Activated T-helper 9 cell treated with anti-CD3 and anti-CD28 coated beads, Interleukin-2, amount 50 U/mL, for 16 hours (primary cell): ENCODE measurements around the gene JTB.
"Not testable (repeated sequence)": the region's sequence is repeated elsewhere in the genome, so short reads cannot be mapped to it uniquely, and the experiment has no call there.

Experiments used
- DNase-seq: peaks from one replicate; pipeline ENCODE4 v3.0.0-alpha.2; 2020; ENCODE audit warnings: low read depth

JTB gene

DNA sequence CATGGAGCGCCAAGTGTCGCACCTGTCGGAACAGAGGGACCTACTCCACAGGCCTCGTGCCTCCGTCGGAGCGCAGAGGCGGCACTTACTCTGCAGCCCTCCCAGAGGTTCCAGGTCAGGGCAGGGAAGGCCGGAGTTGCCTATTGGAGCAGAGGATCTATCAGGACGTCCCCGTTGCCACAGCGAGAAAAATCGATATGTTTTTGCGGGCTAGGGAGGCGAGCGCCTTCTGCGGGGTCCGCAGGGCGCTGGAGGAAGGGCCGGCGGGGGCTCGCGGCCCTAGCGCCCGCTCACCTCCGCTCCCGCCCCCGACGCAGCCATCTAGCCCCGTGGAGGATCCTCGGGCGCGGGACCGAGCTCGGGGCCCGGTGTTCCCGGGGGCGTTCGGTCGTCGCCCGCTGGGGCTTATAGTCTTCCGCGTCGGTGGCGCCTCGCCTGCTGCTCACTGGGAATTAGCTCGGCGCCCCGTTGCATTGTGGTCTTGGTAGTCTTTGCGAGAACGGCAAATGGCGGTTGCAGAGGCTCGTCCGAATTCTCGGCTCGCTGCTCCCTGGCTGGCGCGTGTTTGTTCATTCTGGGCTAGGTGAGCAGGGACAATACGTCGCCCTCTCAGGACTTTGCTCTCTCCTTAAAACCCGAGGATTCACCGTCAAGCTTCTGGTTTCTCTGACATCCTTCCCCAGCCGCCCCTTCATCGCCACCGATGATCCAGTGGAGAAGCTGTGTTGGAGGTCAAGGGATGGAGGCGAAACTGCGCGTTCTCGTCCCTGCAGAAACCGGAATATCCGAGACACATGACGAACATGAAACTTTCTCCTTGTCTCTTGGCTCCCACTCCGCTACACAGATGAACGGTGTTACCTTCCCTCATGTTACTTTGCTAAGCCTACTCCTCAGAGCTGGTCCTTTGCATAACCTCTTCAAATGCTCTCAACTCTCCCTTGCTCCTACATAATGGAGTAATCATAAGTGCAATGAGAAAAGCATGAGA, at the start of gene JTB:
TSS of gene JTB (minus strand) at position 425 of the 991 bp plus-strand sequence. CDS start at position 3, 422 bp downstream.
- peak; percentile 76 for DNase-seq

DNA sequence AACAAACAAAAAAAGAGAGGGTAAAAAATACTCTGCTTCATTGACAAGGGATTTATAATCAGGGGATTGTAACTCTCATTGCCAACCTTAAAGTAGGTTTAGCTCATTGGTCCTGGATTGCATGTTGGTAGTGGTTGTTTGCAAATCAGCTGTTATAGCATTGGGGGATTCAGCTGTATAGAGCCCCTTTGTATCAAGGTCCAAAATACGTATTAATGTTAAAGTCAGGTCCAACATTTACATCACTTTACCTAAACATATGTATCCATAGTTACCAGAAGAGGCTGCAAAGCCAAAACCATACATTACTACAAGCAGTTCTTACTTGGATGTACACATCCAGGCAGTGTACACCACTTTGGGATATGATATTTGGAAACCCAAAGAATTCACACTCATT, 42.5 kb upstream of the JTB start:
- DNase-seq = no peak

DNA sequence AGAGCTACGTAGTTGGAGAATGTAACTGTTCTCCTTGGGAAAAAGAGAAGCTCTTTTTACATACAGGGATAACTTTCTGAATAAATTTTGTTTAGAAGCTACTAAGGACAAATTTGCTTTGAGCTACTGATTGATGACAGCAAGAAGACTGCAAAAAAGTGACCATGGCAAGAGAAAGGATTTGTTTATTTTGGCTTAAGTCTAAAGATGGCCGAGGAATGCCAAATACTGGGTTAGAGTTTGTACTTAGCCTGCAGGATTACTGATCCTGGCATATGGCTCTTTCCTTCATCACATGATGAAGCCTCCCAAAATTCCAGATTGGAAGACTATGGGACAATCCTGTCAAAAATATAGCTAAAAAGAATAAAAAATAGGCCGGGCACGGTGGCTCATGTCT, 41.8 kb upstream of the JTB start:
- no peak for DNase-seq

DNA sequence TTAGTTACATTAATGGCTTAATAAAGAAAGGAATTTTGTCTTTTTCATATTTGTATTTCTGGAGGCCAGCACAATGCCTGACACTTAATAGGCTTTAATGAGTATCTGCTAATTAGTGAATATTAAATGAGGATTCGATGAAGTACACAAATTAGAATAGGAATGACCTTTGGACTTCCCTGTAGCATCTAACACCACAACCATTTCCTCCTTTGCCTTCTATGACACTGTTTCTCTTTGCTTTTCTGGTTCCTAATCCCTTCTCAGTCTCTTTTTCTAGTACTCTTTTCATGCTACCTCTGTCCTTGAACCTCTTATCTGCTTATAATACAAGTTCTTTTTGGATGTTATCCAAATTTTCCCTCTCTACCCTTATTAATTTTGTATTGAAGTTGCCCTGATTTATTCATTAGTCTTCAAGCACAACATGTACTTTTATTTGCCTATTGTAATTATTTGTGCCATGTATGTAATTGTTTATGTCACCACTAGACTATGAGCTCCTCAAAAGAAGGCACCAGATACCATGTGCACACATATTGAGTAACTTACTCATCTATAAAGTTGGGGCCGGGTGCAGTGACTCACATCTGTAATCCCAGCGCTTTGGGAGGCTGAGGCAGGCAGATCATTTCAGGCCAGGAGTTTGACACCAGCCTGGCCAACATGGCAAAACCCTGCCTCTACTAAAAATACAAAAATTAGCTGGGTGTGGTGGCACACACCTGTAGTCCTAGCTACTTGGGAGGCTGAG, 36.9 kb upstream of the JTB start:
- no peak for DNase-seq

DNA sequence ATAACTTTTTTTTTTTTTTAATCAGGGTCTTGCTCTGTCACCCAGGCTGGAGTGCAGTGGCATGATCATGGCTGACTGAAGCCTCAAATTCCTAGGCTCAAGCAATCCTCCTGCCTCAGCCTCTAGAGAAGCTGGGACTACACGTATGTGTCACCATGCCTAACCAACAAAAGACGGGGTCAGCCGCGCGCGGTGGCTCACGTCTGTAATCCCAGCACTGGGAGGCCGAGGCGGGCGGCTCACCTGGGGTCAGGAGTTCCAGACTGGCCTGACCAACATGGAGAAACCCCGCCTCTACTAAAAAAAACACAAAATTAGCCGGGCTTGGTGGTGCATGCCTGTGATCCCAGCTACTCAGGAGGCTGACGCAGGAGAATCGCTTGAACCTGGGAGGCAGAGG, 35.1 kb upstream of the JTB start:
- DNase-seq = not testable (repeated sequence)

DNA sequence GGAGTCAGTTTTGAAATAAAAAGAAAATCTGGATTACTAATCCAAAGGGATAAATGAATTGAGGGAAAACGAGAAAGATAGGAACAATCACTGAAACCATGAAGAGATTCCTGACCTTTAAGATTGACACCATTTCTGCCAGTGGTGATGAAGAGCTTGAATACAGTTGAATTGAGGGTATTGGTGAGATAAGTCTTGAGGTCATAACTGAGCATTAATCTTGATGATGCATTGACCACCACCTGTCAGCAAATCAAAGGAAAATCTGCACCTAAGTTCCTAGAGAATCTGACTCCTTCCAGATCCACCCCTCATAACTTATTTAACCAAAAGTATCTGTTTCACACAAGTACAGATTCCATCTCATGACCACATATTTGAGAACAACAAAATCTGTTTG, 34.7 kb upstream of the JTB start:
- DNase-seq = no peak

DNA sequence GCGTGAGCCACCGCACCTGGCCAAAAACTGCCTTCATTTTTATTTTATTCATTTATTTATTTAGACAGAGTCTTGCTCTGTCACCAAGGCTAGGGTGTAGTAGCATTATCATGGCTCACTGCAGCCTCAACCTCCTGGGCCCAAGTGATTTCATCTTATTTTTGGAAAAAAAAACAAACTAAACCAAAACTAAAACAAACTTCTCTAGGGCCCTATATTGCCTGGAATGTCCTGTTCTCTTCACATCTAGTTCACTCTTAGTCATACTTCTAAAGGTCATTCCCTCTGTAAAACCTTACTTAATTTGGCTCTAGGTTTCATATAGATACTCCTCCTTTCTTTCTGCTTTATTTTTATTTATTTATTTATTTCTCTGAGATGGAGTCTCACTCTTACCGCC, 28.7 kb upstream of the JTB start:
- DNase-seq = no peak

DNA sequence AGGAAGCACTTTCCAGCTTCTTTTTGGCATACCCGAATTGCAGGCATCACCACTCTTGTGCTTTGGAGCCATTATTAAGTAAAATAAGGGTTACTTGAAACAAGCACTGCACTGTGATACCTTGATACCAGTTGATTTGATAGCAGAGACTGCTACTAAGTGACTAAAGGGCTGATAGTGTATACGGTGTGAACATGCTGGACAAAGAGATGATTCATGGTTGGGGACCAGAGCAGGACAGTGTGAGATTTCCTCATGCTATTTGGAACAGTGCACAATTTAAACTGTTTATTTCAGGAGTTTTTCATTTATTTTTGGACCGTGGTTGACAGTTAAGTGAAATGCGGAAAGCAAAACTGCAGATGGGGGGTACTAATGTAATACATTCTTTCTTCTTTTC, 22.9 kb upstream of the JTB start:
- DNase-seq = no peak

DNA sequence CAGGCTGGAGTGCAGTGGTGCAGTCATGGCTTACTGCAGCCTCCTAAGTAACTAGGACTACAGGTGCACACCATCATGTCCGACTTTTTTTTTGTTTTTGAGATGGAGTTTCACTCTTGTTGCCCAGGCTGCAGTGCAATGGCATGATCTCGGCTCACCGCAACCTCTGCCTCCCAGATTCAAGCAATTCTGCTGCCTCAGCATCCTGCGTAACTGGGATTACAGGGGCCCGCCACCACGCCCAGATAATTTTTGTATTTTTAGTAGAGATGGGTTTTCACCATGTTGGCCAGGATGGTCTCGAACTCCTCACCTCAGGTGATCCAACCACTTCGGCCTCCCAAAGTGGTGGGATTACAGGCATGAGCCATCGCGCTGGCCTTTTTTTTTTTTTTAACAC, 19.4 kb upstream of the JTB start:
- not testable (repeated sequence) for DNase-seq

DNA sequence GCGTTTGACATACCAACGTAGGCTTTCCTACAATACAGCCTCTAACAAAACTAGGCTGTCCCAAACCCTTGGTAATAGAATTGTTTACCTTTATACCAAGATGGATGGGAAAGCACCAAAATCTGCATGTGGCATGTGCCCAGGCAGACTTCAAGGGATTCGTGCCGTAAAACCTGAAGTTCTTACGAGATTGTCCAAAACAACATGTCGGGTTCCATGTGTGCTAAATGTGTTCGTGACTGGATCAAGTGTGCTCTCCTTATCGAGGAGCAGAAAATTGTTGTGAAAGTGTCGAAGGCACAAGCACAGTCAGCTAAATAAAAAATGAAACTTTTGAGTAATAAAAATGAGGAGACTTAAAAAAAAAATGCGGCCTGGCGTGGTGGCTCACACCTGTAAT, 18.2 kb upstream of the JTB start:
- no peak for DNase-seq

DNA sequence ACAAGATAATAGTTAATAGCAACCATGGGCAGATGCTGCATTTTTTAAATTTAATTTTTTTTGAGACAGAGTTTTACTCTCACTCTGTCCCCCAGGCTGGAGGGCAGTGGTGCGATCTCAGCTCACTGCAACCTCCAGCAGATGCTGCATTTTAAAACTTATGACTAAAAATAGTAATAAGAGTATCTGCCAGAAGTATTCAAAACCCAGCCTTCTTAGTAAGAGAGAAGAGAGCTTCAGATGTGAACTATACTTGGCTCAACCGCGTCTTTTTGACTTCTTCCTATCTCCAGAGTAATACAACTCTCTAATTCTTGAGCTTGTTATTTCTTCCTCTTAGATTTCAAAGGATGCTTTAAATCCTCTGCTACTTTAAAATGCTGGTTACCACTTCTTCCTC, 17.7 kb upstream of the JTB start:
- no peak for DNase-seq

DNA sequence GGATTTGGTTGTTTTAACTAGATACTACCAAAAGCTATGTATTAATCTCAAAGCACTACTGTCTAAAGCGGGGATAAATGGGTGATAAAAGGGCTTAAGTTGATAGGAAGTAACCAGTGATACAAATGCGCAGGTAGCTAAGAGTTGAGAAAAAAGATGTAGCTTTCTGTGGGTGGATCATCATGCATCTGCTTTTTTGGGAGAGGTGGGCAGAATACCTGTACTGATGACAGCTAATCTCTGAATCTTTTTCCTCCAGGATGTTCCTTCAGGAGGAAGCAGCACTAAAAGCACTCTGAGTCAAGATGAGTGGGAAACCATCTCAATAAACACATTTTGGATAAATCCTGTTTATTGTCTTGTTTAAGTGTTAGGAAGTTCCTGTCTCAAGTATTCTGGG, 14.3 kb upstream of the JTB start:
- no peak for DNase-seq

DNA sequence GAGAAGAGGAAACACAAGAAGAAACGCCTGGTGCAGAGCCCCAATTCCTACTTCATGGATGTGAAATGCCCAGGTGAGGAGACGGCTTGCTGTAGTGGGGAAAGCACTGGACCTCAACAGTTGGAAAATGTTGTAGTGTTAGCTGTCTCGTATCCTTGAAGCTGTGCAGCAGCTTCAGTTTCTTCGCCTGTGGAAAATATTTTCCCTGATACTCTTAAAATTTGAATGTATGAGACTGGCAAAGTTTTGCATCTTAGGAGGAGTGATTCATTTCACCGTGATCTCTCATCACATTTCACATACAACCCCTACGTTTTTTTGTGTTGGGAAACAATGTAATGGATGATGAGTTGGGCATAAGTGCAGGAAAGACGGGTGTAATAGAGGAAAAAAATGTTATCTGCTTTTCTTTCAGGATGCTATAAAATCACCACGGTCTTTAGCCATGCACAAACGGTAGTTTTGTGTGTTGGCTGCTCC, 13.7 kb upstream of the JTB start:
- DNase-seq = no peak

DNA sequence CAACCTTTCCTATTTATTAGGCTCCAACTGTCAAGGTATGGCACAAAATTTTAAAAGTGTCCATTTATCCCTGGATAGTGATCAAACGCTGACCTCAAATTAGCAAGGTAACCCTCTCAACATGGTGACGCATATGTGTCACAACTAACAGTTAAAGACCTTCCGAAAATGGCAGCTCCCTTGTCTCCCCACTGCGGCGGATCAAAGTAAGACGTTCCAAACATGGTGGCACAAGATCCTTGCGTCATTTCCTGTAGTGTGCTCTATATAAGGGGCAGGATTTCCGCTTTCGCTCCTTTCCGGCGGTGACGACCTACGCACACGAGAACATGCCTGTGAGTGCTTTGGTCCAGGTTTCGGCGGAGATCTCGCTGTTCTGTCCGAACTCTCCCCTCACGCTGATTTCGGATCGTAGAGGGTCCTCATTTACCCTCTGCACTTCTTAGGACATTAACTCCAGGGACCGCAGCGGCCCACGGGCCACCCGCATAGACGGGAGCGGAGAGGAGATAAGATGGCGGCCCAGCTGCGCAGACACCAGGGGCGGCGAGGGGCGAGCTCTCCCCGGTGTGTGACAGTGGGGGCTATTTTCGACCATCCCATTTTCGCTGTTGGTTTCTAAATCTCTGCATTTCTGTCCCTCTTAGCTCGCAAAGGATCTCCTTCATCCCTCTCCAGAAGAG, 13.1 kb upstream of the JTB start, which contains the start of gene RPS27:
TSS of gene RPS27 (plus strand) at position 295 of the 683 bp plus-strand sequence. CDS start at position 330, 35 bp downstream.
- peak; percentile 75 for DNase-seq

DNA sequence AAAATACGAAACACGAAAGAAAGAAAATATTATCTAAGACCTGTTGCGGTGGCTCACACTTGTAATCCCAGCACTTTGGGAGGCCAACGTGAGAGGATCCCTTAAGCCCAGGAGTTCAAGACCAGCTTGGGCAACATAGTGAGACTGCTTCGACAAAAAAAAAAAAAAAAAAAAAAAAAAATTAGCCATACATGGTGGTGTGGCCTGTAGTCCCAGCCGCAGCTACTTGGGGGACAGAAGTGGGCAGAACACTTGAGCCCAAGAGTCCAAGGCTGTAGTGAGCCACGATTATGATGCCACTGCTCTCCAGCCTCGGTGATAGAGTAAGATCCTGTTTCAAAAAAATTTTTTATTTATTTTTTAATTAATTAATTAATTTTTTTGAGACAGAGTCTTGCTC, 10.1 kb upstream of the JTB start:
- no peak for DNase-seq

DNA sequence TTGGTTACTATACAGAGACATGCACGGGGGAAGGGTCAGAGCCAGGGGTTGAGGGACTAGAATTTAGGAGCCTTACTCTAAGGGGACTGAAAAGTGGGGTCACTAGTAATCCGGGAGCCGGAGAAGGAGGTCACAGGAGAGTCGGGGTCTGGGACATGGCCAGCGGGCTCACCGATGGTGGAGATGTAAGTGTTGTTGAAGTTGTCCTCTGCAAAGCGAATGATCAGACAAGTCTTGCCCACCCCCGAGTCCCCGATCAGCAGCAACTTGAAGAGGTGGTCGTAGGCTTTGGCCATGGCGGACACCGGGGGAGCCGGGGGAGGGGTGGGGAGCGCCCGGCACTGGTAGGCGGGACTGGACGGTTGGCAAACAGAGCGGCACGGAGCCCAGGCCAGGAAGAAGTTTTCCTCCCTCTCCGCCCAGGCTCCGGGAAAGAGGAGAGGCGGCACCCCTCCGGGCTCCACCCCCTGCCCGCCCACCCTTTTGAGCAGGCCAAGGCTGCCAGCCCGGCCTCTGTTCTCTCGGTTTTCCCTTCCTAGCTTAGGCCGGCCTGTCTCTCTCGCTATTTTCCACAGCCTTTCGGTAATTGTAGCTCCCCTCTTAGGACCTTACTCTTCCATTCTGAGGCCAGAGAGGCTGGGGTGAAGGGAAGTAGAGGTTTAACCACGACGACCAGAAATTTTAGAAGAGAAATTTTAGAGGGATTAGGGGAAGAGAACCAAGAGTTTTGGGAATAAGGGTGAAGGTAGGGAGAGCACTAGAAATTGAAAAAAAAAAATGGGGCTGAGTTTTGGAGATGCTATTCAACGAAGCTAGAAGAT, 8.7 kb upstream of the JTB start, which contains the start of gene RAB13:
TSS of gene RAB13 (minus strand) at position 399 of the 821 bp plus-strand sequence. CDS start at position 296, 103 bp downstream.
- no peak for DNase-seq

DNA sequence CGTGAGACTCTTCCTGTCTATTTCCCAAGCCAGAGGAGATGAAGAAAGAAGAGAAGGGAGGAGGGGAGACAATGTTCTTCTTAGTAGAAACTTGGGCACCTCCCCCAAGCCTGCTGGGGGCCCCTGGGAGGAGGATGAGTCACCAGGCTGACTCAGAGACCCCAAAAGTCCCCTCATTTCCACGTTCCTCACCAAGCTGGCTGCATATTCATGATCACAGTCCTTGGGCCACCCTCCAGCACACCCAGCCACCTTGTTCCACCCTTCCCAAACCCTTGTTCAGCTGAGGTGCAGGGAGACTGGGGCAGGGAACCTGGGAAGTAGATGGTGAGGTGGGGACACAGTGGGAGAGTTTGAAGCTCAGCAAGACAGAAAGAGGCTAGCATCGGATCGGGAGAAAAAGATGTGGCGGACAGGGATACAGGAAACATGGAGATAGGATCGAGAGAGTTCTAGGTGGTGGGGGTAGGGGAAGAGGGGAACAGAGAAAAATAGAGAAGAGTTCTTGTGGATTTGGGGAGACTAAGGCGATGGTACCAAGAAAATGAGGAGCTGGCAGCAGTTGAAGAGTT, 8.0 kb upstream of the JTB start:
- DNase-seq = no peak

DNA sequence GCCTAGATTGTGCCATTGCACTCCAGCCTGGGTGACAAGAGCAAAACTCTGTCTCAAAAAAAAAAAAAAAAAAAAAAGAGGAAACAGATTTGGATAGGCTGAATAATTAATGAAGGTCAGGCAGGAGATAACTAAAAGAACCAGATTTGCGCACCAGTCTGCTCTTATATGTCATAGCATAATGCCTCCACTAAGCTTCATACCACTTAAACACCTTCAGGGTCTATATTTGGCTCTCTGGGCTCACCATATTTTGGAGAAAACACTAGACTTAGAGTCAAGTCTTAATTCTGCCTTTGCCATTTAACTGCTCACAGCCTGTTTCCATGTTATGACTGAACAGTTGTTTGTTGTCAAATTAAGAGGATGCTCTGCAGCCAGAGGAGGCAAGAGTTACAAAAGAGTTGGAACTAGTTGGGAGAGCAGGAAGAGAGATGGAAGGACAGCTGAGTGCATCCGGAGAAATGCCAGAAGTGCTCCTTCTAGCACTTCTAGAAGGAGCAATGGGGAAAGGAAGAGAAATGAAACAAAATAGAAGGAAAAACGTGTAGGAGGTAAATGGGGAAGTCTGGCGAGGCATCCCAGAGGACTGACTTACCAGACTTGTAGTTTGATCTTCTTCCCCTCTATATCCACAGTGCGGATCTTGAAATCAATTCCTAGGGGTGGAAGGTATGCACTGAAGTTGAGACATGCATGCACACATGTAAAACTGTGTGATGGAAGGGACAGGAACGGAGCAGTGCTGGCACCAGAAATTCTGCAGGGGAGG, 6.8 kb upstream of the JTB start:
- DNase-seq = no peak

DNA sequence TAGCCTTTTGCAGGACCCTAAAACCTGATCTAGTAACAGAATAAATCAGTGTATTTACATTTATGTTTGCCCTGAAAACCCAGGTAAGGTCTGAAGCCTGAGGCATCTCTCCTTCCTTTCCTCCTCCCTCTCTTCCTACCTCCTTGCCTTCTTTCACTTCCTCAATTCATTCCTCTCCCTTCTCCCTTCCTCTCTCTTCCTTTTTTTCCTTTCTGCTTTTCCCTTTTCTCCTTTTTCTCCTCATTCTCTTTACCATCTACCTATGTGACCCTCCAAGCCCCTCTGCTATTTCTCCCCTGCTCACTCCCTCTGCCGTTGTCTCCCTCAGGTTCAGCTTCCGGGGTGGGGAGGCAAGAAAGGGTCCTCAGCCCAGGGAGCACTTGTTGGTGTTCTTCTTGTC, 4.3 kb upstream of the JTB start:
- not testable (repeated sequence) for DNase-seq

DNA sequence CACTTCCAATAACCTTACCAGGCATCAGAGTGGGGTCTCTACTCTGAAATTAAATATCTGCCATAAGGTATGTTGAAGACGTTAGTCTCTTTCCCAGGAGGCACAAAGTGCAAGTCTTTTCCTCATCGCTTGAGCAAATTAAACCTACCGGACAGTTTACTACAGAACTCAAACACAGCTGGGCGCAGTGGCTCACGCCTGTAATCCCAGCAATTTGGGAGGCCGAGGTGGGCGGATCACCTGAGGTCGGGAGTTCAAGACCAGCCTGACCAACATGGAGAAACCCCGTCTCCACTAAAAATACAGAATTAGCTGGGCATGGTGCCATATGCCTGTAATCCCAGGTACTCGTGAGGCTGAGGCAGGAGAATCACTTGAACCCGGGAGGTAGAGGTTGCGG, 1.6 kb upstream of the JTB start:
- not testable (repeated sequence) for DNase-seq
